Measurements from ENCODE around the gene EXT2.
A peak's percentile ranks its signal among the peaks of the same experiment; 100 is the strongest.

The EXT2 gene

GRCh38 chr11:44088377-44088776 lies 7.1 kb upstream of the EXT2 start:
- DNase-seq, result no peak

- DNase-seq, result no peak
Measured at GRCh38 chr11:44088871-44089270, 6.6 kb upstream of the EXT2 start.

- no peak for DNase-seq
Measured at GRCh38 chr11:44090539-44090938, 4.9 kb upstream of the EXT2 start.

- peak; percentile 86 for DNase-seq
Measured at GRCh38 chr11:44094260-44094868, 1.1 kb upstream of the EXT2 start.

GRCh38 chr11:44096360-44097185 lies 1.1 kb downstream of the EXT2 start:
- DNase-seq, result no peak

GRCh38 chr11:44097821-44098220 lies 2.3 kb downstream of the EXT2 start:
- no peak for DNase-seq

GRCh38 chr11:44101098-44101497 lies 5.6 kb downstream of the EXT2 start:
- DNase-seq, result no peak

GRCh38 chr11:44104481-44105294 lies 9.2 kb downstream of the EXT2 start:
- DNase-seq, result no peak

GRCh38 chr11:44108260-44108659 lies 12.8 kb downstream of the EXT2 start:
- DNase-seq, result no peak

GRCh38 chr11:44110231-44110679 lies 14.8 kb downstream of the EXT2 start:
- DNase-seq, result peak; percentile 23

- DNase-seq, result peak; percentile 76
Measured at GRCh38 chr11:44112091-44112821, 16.8 kb downstream of the EXT2 start.

GRCh38 chr11:44113018-44113417 lies 17.5 kb downstream of the EXT2 start:
- no peak for DNase-seq

- DNase-seq, result no peak
Measured at GRCh38 chr11:44113572-44113971, 18.1 kb downstream of the EXT2 start.

GRCh38 chr11:44116234-44116830 lies 20.9 kb downstream of the EXT2 start:
- no peak for DNase-seq

- no peak for DNase-seq
Measured at GRCh38 chr11:44120169-44120568, 24.7 kb downstream of the EXT2 start.

- DNase-seq, result no peak
Measured at GRCh38 chr11:44125598-44125997, 30.1 kb downstream of the EXT2 start.

- no peak for DNase-seq
Measured at GRCh38 chr11:44126304-44126703, 30.8 kb downstream of the EXT2 start.

- no peak for DNase-seq
Measured at GRCh38 chr11:44127130-44127529, 31.7 kb downstream of the EXT2 start.

GRCh38 chr11:44128729-44129128 lies 33.3 kb downstream of the EXT2 start:
- DNase-seq, result no peak

- no peak for DNase-seq
Measured at GRCh38 chr11:44130751-44131150, 35.3 kb downstream of the EXT2 start.

- peak; percentile 6 for DNase-seq
Measured at GRCh38 chr11:44133335-44133946, 38.0 kb downstream of the EXT2 start.

GRCh38 chr11:44134625-44135024 lies 39.1 kb downstream of the EXT2 start:
- DNase-seq, result no peak
